OCI-M1 (cell line): Measurements from ENCODE around the gene EMB.
"Not testable (repeated sequence)": the region's sequence is repeated elsewhere in the genome, so short reads cannot be mapped to it uniquely, and the experiment has no call there.

Experiments
- DNase-seq: peaks from one replicate; lab custom pipeline; 2025; lab: John Stamatoyannopoulos, UW

EMB gene, protein sequence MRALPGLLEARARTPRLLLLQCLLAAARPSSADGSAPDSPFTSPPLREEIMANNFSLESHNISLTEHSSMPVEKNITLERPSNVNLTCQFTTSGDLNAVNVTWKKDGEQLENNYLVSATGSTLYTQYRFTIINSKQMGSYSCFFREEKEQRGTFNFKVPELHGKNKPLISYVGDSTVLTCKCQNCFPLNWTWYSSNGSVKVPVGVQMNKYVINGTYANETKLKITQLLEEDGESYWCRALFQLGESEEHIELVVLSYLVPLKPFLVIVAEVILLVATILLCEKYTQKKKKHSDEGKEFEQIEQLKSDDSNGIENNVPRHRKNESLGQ

DNA sequence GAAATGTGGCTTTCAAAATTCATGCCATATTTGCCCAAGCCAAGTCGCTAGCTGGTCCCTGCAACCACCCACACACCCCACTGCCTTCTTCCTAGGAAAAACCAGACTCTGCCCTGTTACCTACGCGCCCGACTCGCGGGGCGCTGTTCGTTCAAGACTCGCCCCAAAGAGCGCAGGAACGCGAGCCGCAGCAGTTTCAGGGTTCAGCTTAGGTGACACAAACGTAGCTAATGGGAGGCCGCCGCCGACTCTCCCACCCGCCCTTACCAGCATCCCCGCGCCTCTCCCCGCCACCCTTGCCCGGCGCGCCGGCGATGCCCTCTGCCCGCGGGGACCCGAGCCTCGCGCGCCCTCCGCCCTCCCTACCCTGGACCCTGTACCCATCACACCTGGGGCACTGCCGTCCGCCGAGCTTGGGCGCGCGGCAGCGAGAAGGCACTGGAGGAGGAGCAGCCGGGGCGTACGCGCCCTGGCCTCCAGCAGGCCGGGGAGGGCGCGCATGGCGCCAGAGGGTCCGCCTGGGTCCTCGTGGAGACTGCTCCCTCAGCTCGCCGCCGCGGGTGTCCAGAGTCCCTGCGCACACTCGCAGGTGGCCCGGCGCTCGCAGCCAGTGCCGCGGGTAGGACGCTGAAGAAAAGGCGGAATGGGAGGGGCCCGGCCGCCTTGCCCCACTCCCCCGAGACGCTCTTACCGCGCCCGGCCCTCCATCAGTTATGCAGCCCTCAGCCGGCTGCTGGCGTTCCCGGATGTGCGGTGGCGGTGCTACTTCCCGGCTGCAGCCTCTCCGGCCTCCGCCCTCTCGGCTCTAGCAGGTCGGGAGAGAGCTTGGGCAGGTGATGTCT lies at the start of gene EMB:
EMB (minus strand) TSS at position 638 of the 842 bp plus-strand sequence; CDS start at position 501, 137 bp downstream.
- DNase-seq, result peak; percentile 73

DNA sequence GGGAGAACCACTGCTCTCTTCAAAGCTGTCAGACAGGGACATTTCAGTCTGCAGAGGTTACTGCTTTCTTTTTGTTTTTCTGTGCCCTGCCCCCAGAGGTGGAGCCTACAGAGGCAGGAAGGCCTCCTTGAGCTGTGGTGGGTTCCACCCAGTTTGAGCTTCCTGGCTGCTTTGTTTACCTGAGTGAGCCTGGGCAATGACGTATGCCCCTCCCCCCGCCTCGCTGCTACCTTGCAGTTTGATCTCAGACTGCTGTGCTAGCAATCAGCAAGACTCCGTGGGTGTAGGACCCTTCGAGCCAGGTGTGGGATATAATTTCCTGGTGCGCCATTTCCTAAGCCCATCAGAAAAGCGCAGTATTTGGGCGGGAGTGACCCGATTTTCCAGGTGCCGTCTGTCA lies 48.4 kb upstream of the EMB start:
- not testable (repeated sequence) for DNase-seq

DNA sequence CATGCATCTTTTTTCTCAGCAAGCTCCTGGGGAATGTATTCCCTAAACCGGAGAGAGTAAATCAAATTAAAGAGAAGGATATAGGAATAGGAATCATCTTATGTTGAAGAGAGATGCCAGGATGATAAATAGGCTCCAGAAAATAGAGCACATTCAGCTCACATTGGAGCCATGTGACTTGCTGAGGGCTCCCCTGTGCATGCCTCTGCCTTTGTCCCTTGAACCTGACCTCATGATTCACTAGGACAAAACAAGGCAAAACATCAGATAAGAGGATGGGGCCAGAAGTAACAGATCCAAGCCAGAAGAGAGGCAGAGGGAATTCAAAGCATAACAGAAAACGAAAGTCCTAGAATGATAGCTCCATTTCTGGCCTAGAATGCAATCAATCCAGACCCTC lies 37.7 kb upstream of the EMB start:
- peak; percentile 25 for DNase-seq

DNA sequence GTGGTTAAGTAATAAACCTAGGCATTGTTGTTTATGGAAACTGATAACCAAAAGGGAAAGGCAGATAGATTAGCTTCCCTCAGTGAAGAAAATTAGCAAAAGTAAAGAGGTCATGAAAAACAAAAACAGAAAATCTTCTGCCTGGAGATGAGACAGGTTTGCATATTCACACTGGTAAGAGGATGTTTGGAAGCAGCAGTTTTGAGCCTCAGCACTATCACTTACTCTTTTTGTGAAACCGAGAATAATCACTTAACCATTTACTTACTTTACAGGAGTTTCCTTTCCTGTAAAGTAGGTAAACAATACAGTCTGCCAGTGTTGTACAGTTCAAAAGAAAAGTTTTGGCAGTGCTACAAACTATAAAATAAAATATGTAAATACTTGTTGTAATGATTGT lies 35.5 kb upstream of the EMB start:
- DNase-seq, result no peak

DNA sequence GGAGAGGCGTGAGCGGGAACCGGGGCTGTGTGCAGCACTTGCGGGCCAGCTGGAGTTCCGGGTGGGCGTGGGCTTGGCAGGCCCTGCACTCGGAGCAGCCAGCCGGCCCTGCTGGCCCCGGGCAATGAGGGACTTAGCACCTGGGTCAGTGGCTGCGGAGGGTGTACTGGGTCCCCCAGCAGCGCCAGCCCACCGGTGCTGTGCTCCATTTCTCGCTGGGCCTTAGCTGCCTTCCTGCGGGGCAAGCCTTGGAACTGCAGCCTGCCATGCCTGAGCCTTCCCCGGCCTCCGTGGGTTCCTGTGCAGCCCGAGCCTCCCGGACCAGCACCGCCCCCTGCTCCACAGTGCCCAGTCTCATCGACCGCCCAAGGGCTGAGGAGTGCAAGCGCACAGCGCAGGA lies 23.9 kb upstream of the EMB start:
- not testable (repeated sequence) for DNase-seq

DNA sequence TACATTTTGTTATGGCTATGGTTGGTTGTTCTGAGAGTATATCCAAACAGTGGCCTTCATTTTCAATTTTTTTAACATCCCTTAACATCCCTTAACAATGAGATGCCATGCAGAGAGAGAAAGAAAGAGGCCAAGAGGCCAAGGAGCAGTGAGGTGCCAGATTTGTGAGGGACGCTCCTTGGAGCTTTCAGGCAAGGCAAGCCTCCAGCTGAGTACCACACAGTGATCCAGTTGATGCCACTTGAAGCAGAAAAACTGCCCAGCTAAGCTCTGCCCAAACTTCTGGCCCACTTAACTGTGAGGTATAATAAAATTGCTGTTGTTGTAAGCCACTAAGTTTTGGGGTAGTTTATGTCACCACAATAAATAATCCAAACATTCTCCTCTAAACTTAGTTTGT lies 22.6 kb upstream of the EMB start:
- no peak for DNase-seq

DNA sequence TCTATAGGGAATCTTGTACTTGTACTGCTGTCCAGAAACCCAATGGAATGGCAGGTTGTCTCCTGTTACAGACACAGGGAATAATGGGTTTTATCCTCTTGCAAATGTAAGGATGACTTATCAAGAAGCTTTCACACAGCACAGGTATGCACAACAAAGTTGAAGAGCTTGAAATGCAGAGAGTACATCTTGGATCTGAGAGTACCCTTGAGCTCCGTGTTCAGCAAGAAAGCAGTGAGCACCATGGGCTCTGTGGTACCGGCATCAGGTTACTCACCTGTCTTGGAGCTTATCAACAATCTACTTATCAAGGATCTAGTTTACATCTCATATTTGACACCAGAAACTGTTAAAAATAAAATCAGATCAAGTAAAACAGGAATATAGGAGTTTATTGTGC lies 22.0 kb upstream of the EMB start:
- DNase-seq, result no peak

DNA sequence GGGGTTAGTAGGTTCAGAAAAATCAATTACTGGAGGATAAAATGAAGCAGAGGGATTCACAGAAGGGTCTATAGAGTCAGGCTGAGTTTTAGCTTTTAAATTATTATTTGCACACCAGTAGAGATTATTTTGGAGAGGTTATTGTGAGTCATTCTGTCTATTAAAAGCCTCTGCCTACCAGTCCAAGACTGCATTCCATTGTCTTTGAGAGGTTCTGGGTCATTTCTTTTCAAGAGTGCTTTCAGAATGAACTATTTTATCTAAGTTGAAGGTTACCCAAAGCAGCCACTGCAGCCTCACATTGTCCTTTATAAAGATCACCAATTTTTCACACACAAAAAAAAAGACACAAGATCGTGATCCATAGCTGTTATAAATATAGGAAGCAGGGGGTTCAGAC lies 21.5 kb upstream of the EMB start:
- not testable (repeated sequence) for DNase-seq

DNA sequence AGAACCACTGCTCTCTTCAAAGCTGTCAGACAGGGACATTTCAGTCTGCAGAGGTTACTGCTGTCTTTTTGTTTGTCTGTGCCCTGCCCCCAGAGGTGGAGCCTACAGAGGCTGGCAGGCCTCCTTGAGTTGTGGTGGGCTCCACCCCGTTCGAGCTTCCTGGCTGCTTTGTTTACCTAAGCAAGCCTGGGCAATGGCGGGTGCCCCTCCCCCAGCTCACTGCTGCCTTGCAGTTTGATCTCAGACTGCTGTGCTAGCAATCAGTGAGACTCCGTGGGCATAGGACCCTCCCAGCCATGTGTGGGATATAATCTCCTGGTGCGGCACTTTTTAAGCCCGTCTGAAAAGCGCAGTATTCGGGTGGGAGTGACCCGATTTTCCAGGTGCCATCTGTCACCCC lies 17.3 kb upstream of the EMB start:
- not testable (repeated sequence) for DNase-seq

DNA sequence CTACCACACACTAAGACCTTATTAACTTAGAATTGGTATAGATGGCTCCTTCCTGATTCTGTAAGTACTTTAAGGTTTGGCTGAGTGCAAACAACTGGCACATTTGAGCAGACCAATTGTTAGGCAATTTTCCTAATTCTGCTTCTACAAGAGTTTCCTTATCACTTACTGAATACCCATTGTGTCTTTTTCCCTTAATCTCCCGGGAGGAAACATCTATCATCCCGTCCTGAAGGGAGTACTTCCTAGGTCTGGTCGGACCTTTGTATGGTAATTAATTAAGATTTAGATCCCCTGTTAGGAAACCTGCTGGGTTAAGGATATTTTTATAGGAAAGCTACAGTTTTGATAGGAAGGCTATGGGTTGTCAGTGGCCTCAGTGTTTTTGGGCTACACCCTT lies 8.2 kb upstream of the EMB start:
- not testable (repeated sequence) for DNase-seq

DNA sequence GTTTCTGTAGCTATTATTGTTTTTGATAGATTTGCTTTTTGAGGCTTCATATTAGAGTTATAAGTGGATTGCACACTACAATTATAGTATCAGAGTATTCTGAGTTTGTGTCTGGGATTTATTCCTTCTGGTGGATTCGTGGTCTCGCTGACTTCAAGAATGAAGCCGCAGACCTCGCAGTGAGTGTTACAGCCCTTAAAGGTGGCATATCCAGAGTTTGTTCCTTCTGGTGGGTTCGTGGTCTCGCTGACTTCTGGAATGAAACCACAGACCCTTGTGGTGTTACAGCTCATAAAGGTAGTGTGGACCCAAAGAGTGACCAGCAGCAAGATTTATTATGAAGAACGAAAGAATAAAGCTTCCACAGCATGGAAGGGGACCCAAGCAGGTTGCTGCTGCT lies 6.9 kb upstream of the EMB start:
- no peak for DNase-seq

DNA sequence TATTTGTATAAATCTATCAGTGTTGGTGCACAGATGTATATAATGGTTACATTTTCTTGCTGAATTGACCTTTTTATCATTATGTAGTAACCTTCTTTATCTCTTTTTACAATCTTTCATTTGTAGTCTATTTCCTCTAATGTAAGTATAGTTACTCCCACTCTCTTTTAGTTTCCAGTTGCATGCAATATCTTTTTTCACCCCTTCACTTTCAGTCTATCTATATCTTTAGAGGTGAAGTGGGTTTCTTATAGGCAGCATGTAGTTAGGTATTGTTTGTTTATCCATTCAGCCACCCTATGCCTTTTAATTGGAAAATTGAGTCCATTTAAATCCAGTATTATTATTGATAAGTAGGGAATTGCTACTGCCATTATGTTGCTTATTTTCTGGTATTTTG lies 6.1 kb upstream of the EMB start:
- DNase-seq, result no peak

DNA sequence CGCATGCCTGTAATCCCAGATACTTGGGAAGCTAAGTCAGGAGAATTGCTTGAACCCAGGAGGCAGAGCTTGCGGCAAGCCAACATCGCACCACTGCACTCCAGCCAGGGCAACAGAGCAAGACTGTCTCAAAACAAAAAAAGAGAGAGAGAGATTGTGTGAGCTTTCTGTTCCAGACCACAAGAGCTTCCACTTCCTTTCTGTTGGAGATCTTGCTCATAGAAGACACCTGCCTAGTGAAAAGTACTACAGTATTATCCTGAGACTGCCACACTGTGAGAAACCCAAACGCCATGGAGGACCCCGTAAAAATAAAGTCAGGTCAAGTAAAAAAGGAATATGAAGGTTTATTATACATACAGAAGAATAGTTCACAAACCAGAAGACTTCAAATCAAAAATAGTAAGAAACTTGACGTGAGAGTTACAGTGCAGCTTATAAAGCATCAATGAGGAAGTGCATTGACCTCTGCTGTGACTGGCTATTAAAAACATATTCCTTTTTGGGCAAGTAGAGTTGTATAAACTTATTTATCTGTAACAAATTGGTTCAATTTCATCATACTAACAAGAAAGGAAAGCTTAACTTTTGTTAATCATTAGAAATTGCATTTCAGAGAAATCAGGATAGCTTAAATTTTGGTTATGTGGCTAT lies 4.3 kb upstream of the EMB start:
- DNase-seq, result peak; percentile 36

DNA sequence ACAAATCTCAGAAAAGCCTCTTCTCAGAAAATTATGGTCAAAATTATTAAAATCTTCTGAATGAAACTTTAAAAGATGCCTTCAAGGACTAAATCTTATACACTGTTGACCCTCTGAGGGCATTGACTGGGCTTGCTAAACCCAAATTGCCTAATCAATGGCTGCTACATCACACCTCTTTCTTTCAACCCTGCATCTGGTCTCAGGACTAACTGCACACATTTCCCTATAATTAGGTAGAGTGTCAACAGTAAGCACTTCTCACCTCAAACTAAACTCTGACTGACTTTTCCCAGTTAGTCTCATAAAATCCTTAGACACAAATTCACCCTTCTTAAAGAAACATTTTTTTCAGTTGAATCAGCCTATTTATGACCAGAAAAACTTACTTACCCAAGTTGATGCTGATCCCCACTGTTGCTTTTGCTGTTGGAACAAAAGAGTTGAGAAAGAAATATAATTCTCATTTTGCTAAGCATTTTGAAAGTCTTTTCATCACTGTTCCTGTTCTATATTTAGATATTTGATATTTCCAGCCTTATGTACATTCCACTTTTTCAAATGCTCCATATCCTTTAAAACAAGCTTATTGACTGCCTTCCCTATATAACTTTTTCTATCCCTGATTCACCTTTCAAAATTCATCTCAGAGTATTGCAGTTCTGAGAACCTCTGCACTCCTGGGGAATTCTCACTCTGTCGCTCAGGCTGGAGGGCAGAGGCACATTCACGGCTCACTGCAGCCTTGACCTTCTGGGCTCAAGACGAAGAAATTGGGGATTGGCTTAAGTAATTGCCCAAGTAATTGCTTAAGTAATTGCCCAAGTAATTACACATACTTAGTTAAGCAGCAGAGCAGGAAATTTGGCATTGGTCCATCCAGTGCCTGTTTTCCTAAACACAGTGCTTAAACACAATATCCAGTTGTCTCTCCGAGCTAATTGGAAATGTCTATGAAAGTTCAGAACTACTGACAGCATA lies 1.8 kb upstream of the EMB start:
- not testable (repeated sequence) for DNase-seq

DNA sequence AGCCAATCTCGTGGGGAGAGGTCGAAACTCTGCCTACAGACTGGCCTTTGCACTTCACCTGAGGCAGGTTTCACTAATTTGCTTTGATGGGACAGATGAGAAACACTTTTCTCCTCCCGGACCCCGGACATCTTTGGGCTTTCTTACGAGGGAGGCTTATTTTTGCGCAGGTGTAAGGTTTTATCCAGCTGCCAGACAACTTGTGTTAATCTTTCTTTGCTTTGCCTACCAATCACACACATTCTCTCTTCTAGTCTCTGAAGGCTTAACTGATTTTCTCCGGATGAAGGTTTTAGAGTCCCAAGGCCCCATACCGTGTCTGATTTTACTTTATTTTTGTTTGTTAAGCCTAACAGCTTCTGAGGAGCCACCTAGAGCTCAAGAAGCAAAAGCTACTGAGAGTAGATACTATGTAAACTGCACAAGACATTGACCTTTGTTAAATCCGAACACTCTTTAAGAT lies 436 bp upstream of the EMB start:
- DNase-seq, result peak; percentile 56

DNA sequence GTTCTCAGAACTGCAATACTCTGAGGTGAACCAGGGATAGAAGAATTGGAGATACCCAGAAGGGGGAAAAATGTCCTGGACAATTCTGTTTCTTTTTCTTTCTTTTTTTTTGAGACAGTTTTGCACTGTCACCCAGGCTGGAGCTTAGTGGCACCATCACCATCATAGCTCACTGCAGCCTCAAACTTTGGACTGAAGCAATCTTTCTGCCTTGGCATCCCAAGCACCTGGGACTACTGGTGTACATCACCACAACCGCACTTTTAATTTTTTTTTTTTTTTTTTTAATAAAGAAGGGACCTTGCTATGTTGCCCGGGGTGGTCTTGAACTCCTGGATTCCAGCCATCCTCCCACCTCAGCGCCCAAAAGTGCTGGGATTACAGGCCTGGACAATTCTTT lies 1.9 kb downstream of the EMB start:
- no peak for DNase-seq

DNA sequence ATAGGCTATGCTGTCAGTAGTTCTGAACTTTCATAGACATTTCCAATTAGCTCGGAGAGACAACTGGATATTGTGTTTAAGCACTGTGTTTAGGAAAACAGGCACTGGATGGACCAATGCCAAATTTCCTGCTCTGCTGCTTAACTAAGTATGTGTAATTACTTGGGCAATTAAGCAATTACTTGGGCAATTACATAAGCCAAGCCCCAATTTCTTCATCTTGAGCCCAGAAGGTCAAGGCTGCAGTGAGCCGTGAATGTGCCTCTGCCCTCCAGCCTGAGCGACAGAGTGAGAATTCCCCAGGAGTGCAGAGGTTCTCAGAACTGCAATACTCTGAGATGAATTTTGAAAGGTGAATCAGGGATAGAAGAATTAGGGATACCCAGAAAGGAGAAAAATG lies 3.0 kb downstream of the EMB start:
- DNase-seq, result not testable (repeated sequence)

DNA sequence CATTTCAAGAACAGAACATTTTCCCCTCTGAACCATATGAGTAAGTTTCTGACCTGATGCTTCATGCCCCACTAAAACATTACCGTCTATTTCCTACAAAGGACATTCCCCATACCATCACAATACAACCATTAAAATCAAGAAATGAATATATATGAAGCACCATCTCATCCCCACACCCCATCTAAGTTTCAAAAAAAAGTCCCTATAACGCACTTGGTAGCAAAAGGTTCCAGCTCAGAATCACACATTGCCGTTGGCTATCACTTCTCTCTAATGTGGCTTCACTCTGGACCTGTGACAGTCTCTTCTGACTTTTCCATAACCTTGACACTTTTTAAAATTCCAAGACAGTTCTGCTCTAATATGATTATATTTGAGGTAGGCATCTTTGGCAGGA lies 5.9 kb downstream of the EMB start:
- no peak for DNase-seq

DNA sequence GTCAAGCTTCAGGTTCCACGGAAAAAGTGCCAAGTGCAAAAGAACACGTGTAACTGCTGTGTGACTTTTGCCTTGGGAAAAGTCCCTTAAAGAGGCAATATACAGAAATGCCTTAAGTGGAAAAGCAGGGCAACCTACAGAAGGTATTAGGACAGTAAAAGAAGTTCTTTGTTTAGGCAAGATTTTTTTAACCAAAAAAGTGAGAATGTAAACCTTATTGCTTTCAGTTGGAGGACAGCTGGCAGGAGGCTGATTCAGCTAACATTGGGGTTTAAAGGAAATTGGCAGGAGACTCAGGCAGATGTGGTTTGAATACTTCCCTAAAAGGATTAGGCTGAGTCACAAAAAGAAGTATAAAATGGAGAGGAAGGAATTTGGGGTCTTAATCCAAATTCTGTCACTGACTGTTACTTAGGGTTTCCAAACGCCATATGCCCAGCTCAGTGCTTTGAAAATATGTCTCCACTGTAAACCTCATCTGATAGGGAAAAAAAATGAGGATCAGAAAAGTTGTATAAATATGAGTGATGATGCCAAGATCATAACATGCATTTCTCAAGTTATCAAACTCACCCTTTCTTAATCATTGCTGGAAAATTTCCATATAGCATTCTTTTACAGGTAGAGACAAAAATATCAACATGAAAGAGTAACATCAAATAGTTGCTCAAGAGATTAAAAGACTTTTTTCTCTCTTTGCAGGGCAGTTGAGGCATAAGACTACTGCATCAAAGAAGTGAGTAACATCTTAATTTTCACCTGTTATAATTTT lies 9.8 kb downstream of the EMB start:
- DNase-seq, result peak; percentile 41

DNA sequence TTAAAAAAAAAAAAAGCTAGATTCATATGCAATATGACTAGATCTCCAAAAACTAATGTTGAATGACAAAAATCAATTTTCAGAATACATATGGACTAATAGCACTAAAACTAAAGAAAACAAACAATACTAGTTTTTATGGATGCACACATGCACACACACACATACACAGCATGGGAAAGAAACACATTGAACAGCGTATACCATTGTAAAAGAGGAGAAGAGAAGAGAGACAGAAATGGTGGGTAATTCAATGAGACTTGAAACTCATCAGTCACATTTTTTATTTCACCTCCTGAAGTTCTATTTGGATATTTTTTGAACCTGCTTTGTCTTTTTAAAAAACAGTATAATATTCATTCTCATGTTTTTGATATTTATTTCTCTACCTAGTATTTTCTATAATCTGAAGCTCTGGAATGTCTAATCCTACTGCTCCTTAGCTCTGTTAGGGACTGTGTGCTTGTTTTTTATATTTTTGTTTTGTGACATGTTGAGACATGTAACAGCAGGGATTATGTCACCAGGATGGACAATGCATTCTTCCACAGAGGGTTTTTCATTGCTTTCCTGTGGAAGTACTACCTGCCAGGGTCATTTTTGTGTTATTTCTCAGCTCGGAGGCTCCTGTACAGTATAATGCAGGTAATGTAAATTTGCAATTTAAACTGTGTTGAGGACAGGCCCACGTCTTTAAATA lies 17.8 kb downstream of the EMB start:
- not testable (repeated sequence) for DNase-seq
